Left hindlimb (tissue), 1 donor: Measurements from ENCODE around the gene STARD5.
"Not testable (repeated sequence)": the region's sequence is repeated elsewhere in the genome, so short reads cannot be mapped to it uniquely, and the experiment has no call there.

Source experiments
- DNase-seq: peaks from one replicate; pipeline ENCODE4 v3.0.0-alpha.2; 2018

STARD5 gene

GRCh38 chr15:81323944-81324881, at the start of gene STARD5:
Gene STARD5, minus strand, starts transcription at chr15:81324141. Its CDS starts 42 bp downstream, at chr15:81324099.
- peak; percentile 99 for DNase-seq

GRCh38 chr15:81373176-81373575, 49.2 kb upstream of the STARD5 start:
- no peak for DNase-seq

- DNase-seq, result no peak
Measured at GRCh38 chr15:81372575-81372974, 48.6 kb upstream of the STARD5 start.

- no peak for DNase-seq
Measured at GRCh38 chr15:81363718-81364500, 40.0 kb upstream of the STARD5 start.

- no peak for DNase-seq
Measured at GRCh38 chr15:81363276-81363675, 39.3 kb upstream of the STARD5 start.

- DNase-seq, result no peak
Measured at GRCh38 chr15:81362790-81363189, 38.8 kb upstream of the STARD5 start.

- no peak for DNase-seq
Measured at GRCh38 chr15:81361891-81362290, 38.0 kb upstream of the STARD5 start.

- no peak for DNase-seq
Measured at GRCh38 chr15:81360491-81360890, 36.5 kb upstream of the STARD5 start.

- no peak for DNase-seq
Measured at GRCh38 chr15:81358248-81358647, 34.3 kb upstream of the STARD5 start.

GRCh38 chr15:81357180-81357686, 33.3 kb upstream of the STARD5 start:
- DNase-seq, result no peak

GRCh38 chr15:81356252-81356651, 32.3 kb upstream of the STARD5 start:
- no peak for DNase-seq

GRCh38 chr15:81351651-81352050, 27.7 kb upstream of the STARD5 start:
- DNase-seq, result no peak

GRCh38 chr15:81349271-81349670, 25.3 kb upstream of the STARD5 start:
- DNase-seq, result no peak

GRCh38 chr15:81348691-81349090, 24.8 kb upstream of the STARD5 start:
- not testable (repeated sequence) for DNase-seq

- no peak for DNase-seq
Measured at GRCh38 chr15:81347910-81348309, 24.0 kb upstream of the STARD5 start.

GRCh38 chr15:81346611-81347010, 22.7 kb upstream of the STARD5 start:
- DNase-seq, result no peak

GRCh38 chr15:81343371-81343770, 19.4 kb upstream of the STARD5 start:
- DNase-seq, result no peak

- DNase-seq, result no peak
Measured at GRCh38 chr15:81341351-81341750, 17.4 kb upstream of the STARD5 start.

- DNase-seq, result no peak
Measured at GRCh38 chr15:81339851-81340250, 15.9 kb upstream of the STARD5 start.

GRCh38 chr15:81339321-81339720, 15.4 kb upstream of the STARD5 start:
- no peak for DNase-seq

GRCh38 chr15:81338170-81339007, 14.4 kb upstream of the STARD5 start:
- DNase-seq, result no peak

GRCh38 chr15:81337713-81338157, 13.8 kb upstream of the STARD5 start:
- DNase-seq, result no peak

- DNase-seq, result no peak
Measured at GRCh38 chr15:81337241-81337640, 13.3 kb upstream of the STARD5 start.
